ENCODE data around the gene HGFAC.

HGFAC gene

GRCh38 chr4:3427134-3427476 lies 14.7 kb upstream of the HGFAC start:
- DNase-seq = no peak

- no peak for DNase-seq
Measured at GRCh38 chr4:3427706-3428446, 13.9 kb upstream of the HGFAC start.

- DNase-seq = no peak
Measured at GRCh38 chr4:3429651-3430050, 12.1 kb upstream of the HGFAC start.

GRCh38 chr4:3430524-3430923 lies 11.2 kb upstream of the HGFAC start:
- no peak for DNase-seq

- DNase-seq = no peak
Measured at GRCh38 chr4:3431446-3431993, 10.2 kb upstream of the HGFAC start.

DNA sequence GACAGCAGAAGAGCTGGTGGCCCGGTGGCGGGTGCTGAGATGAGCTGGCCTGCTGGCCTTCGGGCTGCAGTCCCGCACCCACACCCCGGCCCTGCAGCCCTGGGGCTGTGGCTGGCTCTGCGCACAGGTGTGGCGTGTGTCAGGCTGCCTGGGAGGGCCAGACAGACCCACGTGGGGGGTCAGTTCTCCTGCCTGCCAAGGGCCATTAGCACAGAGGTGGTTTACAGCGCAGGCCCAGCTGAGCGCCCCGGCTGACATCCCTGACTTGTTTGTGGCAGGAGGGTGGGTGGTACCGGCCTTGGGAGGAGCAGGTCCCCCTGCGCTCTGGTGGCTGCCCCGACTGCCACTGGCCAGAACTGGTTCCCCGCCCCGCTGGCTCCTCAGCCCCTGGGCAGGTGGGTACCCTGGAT lies 9.4 kb upstream of the HGFAC start:
- no peak for DNase-seq

DNA sequence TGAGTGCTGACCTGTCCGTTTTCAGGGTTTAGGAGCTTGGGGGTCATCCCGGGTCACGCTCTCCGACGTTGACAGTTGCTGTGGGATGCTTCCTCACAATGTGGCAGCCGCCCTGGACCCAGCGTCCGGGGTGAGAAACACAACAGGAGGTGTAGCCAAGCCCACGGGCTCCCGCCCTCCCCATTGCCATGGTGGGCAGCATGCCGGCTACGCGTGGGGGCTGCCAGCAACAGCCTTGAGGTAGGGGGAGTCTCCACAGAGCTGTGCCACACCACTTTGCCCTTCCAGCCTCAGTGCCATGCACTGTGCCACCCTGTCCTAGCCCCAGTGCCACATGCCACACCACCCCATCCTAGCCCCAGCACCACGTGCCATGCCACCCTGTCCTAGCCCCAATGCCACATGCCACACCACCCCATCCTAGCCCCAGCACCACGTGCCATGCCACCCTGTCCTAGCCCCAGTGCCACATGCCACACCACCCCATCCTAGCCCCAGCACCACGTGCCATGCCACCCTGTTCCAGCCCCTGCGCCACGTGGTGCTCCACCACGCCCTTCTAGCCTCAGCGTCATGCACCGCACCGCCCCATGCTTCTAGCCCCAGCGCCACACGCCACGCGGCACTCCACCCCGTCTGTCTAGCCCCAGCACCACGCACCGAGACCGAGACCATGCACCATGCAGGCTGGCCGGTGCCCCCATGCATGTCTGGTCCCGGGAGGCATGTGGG lies 8.5 kb upstream of the HGFAC start:
- DNase-seq = no peak

DNA sequence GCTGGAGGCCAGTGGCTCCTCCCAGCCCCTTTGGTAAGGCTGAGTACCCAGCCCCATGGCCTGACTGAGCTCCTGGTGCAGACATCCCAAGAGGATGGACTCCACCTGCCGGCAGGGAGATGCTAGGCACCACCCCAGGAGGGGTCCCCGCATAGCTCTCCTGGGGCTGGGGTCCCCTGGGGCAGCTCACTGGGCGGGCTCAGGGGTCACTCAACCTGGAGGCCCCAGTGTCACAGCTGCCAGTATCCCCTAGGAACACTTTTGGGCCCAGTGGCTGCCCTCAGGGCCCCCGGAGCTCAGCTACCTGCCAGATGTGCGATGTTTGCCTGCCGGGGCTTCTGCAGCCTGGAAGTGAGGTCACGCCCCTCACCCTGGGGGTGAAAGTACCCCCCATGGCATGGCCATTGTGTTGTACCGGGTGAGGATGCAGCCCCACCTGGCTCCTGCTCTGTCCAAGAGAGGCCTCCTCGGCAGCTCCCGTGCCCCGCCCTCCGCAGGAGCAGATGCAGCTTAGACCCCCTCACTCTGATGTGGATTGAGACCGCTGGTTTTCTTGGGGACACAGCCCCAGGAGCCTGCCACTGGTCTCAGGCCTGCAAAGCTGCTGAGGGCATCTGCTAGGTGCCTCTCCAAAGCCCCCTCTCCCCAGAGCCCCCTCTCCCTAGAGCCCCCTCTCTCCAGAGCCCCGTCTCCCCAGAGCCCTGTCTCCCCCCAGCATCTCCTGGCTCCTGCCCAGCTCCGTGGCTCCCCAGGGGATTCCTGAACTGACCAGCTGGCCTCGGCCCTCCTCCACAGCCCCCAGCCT lies 6.7 kb upstream of the HGFAC start:
- no peak for DNase-seq

DNA sequence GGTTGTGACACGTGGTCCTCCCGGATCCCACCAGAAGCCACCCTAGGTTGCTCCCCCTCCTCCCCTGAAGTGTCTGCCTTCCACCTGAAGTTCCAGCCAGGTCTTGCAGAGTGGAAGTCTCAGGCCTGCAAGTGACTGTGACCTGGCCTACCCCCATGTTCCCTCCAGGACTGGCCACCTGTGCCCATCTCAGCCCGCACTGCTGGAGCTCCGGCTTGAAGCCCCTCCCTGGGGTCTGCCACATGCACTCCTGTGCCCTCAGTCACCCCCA lies 6.1 kb upstream of the HGFAC start:
- DNase-seq = no peak

DNA sequence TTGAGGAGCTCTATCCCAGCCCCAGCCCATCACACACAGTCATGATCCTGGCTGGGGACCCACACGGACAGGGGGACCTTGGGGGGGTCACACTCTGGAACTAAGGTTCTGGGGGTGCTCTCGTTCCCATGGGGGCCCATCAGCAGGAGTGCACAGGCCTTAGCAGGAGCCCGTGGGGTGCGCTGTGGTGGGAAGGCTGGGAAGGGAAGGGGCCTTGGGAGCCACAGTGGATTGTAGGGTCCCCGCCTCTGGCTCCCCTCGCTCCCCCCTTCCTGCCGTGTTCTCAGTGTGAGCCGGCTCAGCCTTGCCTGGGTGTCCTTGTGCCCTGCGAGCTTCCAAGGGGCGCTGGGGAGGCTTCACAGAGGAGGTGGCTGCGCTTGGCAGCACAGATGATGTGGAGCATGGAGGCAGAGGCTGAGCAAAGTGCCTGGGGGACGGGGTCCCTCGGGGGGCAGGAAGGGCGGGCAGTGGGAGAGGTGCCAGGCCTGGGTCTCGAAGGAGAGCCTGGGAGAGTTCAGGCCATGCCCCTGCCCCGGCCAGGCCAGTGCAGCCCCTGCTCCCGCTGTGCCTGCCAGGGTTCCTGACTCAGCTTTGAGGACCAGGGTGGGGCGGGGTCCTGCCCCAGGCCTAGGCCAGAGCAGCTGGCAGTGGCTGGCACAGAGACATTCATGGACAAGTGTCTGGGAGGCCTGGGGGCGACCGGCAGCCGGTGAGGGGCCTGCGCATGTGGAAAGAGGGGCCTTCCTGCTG lies 5.5 kb upstream of the HGFAC start:
- no peak for DNase-seq

DNA sequence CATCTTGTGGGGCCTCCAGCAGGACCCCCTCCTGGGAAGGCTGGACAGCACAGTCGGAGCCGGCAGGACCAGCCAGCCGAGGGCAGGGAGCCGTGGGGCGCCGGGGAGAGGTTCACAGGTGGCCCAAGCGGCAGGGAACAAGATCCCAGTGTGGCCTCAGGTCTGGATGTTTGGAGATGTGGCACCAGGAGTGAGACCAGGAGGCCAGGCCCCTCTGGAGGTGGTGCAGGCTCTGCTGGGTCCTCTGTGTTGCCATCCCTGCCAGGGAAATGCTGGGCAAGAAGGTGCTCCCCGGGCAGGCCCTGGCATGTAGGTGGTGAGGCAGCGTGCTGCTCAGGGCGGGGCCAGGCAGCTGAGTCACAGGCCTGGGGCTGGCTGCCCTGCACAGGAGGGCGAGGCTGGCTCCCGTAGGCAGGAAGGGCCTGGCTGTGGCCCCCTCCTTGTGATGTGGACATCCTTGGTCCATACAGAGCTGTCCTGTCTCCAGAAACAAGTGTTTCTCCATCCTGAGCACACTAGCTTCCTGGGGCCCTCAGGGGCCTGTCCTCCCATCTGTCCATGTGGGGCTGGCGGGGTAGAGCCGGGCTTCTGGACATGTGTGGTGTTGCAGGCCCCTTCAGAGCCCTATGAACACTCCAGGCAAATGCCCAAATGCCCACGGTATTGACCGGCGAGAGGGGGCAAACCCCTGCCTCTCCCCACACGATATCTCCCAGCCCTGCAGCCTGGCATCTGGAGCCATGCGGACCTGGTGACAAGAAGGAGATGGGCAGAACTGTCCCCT lies 4.8 kb upstream of the HGFAC start:
- DNase-seq = peak; percentile 25

GRCh38 chr4:3437582-3437936 lies 4.2 kb upstream of the HGFAC start:
- no peak for DNase-seq

GRCh38 chr4:3437998-3438846 lies 3.5 kb upstream of the HGFAC start:
- DNase-seq = no peak

DNA sequence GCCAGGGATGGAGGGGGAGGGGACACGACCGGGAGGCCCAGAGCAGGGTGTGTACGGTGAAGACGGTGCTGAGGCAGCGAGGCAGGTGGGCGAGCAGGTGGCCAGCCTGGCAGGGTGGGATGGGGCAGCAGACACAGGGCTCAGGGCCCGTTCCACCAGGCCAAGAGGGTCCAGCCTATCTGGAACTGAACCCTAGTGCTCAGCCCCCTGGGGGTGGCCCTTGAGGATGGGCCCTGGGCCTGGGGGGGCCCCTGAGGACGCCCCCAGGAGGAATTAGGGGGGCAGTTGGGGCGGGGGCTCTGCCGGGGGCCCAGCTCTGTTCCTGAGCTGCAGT lies 3.0 kb upstream of the HGFAC start:
- no peak for DNase-seq

GRCh38 chr4:3439391-3439790 lies 2.4 kb upstream of the HGFAC start:
- no peak for DNase-seq

DNA sequence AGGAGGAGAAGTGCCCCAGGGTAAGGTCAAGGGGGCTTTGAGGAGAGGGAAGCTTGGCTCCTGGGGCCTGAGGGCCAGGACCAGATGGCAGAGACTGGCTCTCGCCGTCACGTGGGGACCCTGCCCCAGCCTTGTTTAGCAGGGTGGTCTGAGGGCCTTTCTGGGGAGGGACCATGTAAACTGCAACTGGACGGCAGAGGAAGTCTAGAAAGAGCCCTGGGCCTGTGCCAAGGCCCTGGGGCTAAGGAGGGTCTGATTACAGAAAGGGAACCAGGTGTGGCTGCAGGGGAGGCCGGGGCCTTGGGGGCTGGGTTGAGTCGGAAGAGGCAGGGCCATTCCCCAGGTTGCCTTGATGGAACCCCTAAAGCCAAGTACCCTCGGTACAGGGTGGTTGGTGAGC lies 1.8 kb upstream of the HGFAC start:
- DNase-seq = no peak

DNA sequence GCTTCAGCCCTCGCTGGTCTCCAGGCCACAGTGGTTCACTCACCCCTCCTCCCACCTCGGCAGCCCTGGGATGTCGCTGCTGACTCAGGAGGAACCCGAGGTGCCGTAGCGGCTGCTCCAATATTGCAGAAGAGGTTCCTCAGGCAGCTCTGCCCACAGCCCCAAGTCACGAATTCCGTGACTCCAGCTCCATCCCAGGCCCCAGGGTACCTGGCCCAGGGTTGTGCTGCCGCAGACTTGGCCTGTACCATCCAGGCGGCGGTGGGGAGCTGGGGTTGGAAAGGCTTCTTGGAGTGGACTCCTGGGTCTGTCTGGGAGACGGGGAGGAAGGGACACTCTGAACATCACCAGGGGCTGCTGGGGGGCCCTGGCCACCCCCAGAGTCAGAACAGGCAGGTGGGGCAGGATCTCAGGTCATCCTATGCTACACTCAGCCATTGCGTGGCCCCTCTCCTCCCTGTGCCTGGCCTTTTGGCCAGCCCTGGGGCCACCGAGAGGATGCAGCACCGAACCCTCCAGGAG lies 728 bp upstream of the HGFAC start:
- no peak for DNase-seq

- no peak for DNase-seq
Measured at GRCh38 chr4:3442460-3442958, 741 bp downstream of the HGFAC start.

DNA sequence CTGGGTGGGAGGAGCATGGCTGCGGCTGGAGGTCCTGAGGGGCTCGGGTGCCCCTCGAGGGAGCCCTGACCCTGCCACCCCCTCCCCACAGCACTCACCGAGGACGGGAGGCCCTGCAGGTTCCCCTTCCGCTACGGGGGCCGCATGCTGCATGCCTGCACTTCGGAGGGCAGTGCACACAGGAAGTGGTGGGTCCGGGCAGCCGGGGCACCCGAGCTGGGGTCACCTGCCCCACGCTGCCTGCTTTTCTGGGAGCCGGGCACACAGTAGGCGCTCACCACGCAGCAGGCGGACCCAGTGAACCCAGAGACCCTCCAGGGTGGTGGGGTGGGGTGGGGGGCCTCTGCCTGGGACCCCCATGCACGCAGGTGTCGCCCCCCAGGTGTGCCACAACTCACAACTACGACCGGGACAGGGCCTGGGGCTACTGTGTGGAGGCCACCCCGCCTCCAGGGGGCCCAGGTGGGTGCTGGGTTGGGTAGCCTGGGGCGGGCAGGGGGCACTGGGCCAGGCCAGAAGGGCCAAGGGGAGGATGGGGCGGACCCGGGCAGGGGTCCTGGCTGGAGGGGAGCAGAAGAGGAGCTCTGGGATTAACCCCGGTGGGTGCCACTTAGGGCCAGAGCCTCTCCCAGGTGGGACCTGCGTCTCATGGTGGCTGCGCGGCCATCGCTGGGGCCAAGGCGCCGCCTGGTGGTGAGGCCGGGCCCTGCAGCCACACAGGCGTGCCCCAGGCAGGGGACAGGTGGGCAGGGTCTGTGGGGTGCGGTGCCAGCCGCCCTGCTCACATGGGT lies 1.4 kb downstream of the HGFAC start:
- peak; percentile 24 for DNase-seq

- DNase-seq = no peak
Measured at GRCh38 chr4:3443750-3444309, 2.1 kb downstream of the HGFAC start.
